Adipose tissue (tissue), 3 donors: ENCODE measurements around the gene CNOT4. TPM values are rescaled to one million over a fixed set of nuclear protein-coding genes. Genes with fewer than 3 reads are reported as not detected.
"Not testable (repeated sequence)": the region's sequence is repeated elsewhere in the genome, so short reads cannot be mapped to it uniquely, and the experiment has no call there.

Experiments used
- H3K27ac ChIP-seq: one replicate; pipeline ENCODE4 v1.5.1; 2013; ENCODE audit warnings: low read depth, low read length
- WGBS, 3 donors: extraction: QIAGEN DNeasy Blood & Tissue Kit; methylation state at CpG; one replicate each; pipeline ENCODE4 v1.1.7; 2013; 5-methylcytosine and 5-hydroxymethylcytosine counted together
- polyA plus RNA-seq, 3 donors: library from polyadenylated mRNA; stranded (reverse); fragments of 200-250 nt; gene quantifications; one replicate each; pipeline ENCODE4 v1.2.3, GENCODE V29; 2013
- donor health status: healthy with polysubstance abuse.
- donor health status: Bipolar disorder and iron deficiency.
- donor health status: healthy.

Gene CNOT4
- polyA plus RNA-seq, 3 donors = 3.8 to 7.6 (median 6.7) TPM

GRCh38 chr7:135381369-135381768 is 128.5 kb downstream of the CNOT4 start:
- H3K27ac ChIP-seq = no peak overlapping the region
- 92 to 100% (median 95%) methylated on average over 1 of the region's 1 CpG for WGBS, 3 donors

DNA sequence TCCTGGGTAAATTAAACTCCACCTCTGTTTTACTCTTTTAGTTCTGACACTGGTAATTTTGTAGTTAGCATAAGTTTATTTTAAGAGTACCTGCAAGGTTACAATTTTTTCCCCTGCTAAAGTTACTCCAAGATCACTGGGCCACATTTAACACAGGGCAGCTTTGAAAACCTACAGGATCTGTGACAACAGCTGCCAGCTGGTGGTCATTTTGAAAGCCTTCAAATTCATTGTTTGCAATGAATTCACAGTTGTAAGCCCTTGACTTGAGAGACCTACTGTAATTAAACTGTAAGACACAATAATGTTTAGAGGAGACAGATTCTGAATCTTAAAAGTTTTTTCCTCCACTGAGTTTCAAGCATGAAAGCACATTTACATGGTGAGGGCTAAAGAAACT is 129.6 kb downstream of the CNOT4 start:
- no peak overlapping the region for H3K27ac ChIP-seq

DNA sequence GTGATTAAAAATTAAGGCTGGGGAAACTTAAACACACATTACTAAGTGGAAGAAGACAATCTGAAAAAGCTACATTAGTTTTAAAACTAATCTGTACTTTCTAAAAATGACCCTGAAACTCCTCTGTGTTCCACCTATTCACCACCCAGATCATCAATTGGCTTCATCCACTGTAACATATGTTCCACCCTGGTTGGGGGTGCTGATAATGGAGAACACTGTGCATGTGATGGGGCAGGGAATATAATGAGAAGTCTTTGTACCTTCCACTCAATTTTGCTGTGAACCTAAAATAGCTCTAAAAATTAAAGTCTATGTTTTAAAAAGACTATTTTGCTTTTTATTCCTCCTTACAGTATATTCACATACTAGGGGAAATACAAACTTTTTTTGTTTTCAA is 132.7 kb downstream of the CNOT4 start:
- no peak overlapping the region for H3K27ac ChIP-seq

DNA sequence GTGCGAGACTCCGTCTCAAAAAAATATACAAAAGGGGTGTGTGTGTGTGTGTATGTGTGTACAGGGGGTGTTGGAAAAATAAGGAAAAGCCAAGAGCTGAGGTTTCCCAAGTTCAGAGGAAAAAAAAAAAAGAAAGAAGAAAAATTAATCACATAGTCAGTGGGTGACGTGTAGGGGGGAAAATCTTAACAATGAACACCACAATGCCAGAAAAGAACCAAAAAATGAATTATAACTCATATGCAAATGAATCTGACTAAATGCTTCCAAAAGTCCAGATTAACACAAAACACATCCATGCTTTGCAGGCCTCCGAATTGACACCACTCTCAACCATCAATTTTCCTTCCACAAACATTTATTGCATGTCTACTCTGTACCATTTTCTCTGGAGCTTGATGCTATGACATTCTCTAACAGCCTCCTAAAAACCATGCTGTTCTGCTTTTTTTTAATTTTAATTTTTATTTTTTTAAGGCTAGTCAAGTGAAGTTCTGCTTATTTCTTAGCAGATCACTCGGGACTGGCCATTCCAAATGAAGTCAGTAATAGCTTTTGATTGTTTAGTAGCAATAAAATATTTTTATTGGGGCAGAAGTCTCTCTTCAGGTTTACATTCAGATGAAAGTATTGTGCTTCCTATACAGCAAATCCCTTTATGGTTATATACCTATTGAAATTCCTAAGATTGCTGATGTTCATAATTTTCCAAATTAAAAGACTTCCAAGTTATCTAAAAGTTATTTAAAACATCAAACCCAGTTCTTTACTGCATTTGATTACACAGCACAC is 133.8 kb downstream of the CNOT4 start:
- WGBS, 3 donors = 96 to 97% (median 96%) methylated on average over 5 of the region's 5 CpGs

GRCh38 chr7:135374736-135375135 is 135.2 kb downstream of the CNOT4 start:
- H3K27ac ChIP-seq = no peak overlapping the region
- WGBS, 3 donors = 96 to 98% (median 98%) methylated on average over 3 of the region's 3 CpGs

More for the DNA sequence above, 133.8 kb downstream of the CNOT4 start:
- H3K27ac ChIP-seq = no peak overlapping the region

DNA sequence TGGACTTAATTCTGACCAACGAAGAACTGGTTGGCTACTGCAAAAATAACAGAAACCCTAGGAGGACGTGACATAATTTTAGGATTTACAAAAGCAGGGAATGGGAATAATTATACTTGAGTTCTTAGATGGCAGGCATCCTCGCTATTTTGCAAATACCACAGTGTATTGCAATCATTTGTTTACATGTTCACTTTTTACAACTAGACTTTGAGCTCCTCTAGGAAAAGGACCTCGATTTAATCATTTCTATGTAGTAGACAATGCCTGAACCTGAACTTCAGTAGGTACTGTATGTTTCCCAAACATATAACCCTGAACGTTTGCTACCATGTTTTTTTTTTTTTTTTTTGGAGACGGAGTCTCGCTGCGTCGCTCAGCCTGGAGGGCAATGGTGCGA is 137.7 kb downstream of the CNOT4 start:
- WGBS, 3 donors = 93 to 96% (median 95%) methylated on average over 10 of the region's 10 CpGs
- H3K27ac ChIP-seq = no peak overlapping the region

- H3K27ac ChIP-seq = no peak overlapping the region
- 90 to 92% (median 90%) methylated on average over 1 of the region's 1 CpG for WGBS, 3 donors
Observed at GRCh38 chr7:135370656-135371055, 139.2 kb downstream of the CNOT4 start.

DNA sequence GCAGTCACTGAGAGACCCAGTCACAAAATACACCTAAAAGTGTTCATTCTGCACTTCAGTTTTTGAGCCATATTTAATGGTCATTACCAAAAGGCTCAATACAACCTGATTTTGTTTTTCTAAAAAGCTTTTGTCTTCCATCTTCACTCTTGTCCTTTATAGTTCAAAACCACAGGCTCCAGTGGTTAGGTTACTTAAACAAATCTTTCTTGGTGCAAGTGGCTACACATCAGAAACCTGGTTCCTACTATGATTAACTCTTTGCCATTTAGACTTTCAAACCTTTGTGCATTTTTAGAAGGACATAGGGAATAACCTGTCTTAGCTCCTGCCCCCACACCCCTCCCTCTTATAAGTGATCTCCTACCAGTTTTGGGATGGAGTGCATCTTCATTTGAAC is 140.5 kb downstream of the CNOT4 start:
- no peak overlapping the region for H3K27ac ChIP-seq

DNA sequence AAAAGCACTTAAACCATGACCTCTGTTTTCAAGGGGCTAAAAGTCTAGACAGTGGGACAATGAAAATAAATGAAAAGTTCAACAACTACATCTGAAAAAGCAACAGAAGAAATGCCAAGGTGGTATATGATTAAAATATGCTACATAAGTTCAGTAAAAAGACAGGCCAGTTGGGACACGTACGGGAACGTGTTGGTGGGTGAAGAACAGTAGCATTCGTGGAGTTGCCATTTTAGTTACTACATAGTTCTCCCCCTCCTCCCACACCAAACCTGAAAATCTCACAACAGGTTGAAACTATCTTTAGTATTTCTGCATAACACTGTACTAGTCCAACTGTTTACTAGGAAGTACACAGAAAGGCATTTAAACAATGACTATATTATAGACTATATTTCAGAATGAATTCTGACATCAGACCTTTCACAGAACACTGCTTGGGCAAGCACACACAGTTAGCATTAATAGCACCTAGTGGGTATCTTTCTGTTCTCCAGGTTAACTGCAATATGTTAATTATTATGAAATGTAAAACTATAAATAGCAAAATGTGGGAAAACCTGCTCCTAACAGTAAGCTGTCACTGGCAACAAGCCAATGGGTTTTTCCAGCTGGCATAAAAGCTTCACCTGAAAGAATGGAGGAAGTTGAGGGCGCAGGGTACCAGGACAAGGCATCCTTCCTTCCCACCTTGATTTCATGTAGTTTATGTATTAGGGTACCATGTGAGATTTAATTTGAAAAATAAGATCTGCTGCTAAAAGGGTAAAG is 141.3 kb downstream of the CNOT4 start:
- 94 to 98% (median 96%) methylated on average over 5 of the region's 5 CpGs for WGBS, 3 donors
- H3K27ac ChIP-seq = no peak overlapping the region

DNA sequence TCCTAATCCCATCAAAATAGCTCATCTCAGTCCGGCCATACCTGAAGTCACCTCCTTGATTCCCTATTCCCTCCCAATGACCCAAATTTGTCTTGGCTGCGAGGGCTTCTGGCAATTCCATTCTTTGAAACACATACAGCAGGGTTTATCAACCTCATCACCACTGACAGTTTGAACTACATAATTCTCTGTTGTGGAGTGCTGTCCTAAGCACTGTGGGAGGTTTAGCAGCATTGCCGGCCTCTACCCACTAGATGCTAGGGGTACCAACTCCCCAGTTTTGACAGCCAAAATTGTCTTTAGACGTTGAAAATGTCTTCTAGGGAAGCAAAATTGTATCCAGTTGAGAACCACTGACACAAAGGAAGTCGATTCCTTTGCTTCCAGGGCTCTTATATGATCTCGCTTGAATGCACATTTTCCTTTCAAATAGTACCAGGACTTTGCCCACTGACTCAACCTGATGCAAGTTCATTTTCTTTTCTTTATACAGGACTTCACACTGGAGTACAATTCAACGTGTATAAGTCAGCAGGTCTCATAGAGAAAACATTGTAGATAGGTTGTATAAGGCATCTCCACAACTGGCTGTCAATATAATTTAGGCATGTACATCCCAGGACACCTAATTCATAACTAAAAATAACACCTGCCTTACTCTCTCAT is 142.9 kb downstream of the CNOT4 start:
- 90 to 94% (median 93%) methylated on average over 7 of the region's 7 CpGs for WGBS, 3 donors

GRCh38 chr7:135365721-135366120 is 144.2 kb downstream of the CNOT4 start:
- 71 to 80% (median 78%) methylated on average over 3 of the region's 3 CpGs for WGBS, 3 donors
- H3K27ac ChIP-seq = no peak overlapping the region

More for the DNA sequence above, 142.9 kb downstream of the CNOT4 start:
- no peak overlapping the region for H3K27ac ChIP-seq

DNA sequence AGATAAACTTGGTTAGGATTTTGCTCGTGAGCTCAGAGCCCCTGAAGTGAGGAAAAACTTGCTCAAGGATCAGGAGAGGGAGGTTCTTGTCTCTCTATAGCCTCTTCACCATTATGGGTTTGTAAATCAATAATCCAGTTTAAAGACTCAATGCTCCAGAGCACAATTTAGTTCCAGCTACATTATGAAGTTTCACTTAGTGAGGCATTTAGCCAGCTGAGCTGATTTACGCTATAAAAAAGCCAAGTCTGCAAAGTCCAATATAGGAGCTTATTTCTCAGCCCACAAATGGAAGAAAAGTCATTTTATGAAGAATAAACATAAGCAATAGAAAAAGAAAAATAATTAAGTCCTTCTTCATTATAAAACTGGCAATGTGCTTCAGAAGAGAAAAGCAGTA is 145.7 kb downstream of the CNOT4 start:
- WGBS, 3 donors = 78 to 87% (median 83%) methylated on average over 2 of the region's 2 CpGs

GRCh38 chr7:135362871-135363270 is 147.0 kb downstream of the CNOT4 start:
- no peak overlapping the region for H3K27ac ChIP-seq
- WGBS, 3 donors = 90 to 95% (median 92%) methylated on average over 7 of the region's 7 CpGs

More for the DNA sequence above, 145.7 kb downstream of the CNOT4 start:
- H3K27ac ChIP-seq = no peak overlapping the region

GRCh38 chr7:135361788-135362187 is 148.1 kb downstream of the CNOT4 start:
- 59 to 62% (median 62%) methylated on average over 5 of the region's 5 CpGs for WGBS, 3 donors
- H3K27ac ChIP-seq = no peak overlapping the region

- WGBS, 3 donors = 53 to 70% (median 55%) methylated on average over 5 of the region's 5 CpGs
- H3K27ac ChIP-seq = no peak overlapping the region
Observed at GRCh38 chr7:135359615-135360014, 150.3 kb downstream of the CNOT4 start.

DNA sequence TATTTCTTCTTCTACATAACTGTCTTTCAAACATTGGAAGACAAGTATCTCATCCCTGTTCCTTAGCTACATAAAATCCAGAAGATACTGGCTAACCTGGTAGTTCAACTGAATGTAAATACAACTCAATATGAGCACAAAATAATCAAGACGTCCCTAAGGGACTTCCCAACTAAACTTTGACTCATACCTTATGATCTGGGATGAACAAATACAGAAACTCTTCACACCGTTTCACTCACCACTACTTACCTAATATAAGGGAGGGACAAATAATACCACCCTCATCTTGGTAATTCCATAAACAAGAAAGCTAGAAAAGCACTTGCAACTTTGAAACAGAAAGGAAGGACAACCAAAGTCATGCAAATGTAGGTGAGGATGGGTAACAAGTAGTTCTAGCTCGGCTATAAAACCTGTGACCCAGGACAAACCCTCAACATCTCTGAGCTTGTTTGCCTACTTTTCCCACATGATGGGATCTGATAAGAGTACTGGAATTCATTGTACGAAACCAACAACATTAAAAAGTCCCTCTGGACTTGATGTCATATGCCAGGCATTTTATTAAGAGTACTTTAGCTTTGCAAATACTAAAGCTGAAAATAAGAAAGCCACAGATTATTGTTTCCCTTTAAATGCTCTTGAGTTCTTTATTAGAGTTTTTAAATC is 154.4 kb downstream of the CNOT4 start:
- 67 to 74% (median 74%) methylated on average over 4 of the region's 4 CpGs for WGBS, 3 donors
- H3K27ac ChIP-seq = no peak overlapping the region

- H3K27ac ChIP-seq = no peak overlapping the region
- WGBS, 3 donors = 75 to 86% (median 83%) methylated on average over 3 of the region's 3 CpGs
Observed at GRCh38 chr7:135353832-135354231, 156.1 kb downstream of the CNOT4 start.

DNA sequence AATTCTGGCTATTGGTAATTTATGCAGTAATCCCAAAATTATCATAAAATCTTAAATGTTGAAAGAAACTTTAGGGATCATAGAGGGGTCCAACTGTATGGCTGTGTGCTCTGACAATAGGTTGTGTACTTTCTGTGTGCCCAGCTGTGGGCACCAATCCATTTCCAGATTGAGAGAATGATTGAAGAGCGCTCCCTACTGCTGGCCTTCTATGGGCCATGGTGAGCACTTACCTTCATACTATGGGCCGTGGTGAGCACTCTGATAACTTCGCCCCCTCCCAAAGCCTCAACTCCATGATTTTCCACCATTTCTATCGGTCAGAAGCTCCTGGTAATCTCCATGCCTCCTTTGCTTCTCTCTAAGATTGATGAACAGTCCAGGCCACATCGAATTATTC is 157.6 kb downstream of the CNOT4 start:
- WGBS, 3 donors = 84 to 92% (median 92%) methylated on average over 5 of the region's 5 CpGs
- no peak overlapping the region for H3K27ac ChIP-seq

DNA sequence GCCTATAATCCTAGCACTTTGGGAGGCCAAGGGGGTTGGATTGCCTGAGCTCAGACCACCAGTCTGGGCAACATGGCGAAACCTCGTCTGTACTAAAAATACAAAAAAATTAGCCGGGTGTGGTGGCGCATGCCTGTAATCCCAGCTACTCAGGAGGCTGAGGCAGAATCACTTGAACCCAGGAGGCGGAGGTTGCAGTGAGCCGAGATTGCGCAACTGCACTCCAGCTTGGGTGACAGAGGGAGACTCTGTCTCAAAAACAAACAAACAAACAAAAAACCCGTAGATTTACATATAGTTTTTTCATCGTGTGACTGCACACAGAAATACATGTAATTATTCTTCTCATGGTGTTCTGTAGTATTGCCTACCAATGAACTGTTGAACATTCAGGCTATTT is 158.8 kb downstream of the CNOT4 start:
- 90 to 95% (median 94%) methylated on average over 9 of the region's 9 CpGs for WGBS, 3 donors
- not testable (repeated sequence) for H3K27ac ChIP-seq
